Endothelial cell of umbilical vein (primary cell): ENCODE data around the gene CCDC136. TPM values are rescaled to one million over a fixed set of nuclear protein-coding genes. Genes with fewer than 3 reads are reported as not detected.

Experiments
- BruUV-seq: library from RNA; stranded (reverse); fragments of 400-500 nt; replicated peaks from 2 replicates; lab custom pipeline; 2021; lab: Mats Ljungman, UMichigan
- CTCF ChIA-PET: fragments of 300-600, 350-600 bp; sonication (Branson Sonifier 250); formaldehyde crosslinking; loops from one replicate; lab custom pipeline; 2021; ENCODE audit warnings: antibody characterized with exemption, inconsistent platforms; lab: Charles Lee
- POLR2A ChIA-PET: fragments of 300-600, 350-600 bp; sonication (Branson Sonifier 250); formaldehyde crosslinking; loops from one replicate; lab custom pipeline; 2021; ENCODE audit warnings: antibody characterized with exemption, inconsistent platforms; lab: Charles Lee
- DNase-seq: peaks from one replicate; pipeline ENCODE4 v3.0.0-alpha.2; 2011; ENCODE audit warnings: low read depth, low spot score
- FAIRE-seq: peaks from 2 replicates; lab custom pipeline; 2011; peaks lifted over from hg19 to GRCh38; lab: Jason Lieb, UNC
- H2AFZ ChIP-seq: 2 replicates; pipeline ENCODE4 v1.6.0; 2012; ENCODE audit warnings: low read depth, low read length, control low read depth, inconsistent platforms
- H3K27ac ChIP-seq: 2 replicates; pipeline ENCODE4 v1.5.1; 2011; ENCODE audit warnings: low read depth, mild to moderate bottlenecking, control low read depth, low read length, moderate library complexity; ENCODE audit not compliant: insufficient read depth
- H3K27me3 ChIP-seq, 2 experiments: 2 replicates each; pipeline versions ENCODE4 v1.6.0 to v1.6.1; 2011; ENCODE audit warnings: low read length in 2 of 2, mixed read lengths in 1 of 2; ENCODE audit not compliant: control insufficient read depth in 2 of 2, insufficient read depth in 2 of 2
- H3K36me3 ChIP-seq, 2 experiments: 2 replicates in 1 of 2; 3 replicates in 1 of 2; pipeline ENCODE4 v1.5.1; 2011; ENCODE audit warnings: low read length in 2 of 2, mild to moderate bottlenecking in 1 of 2, moderate library complexity in 1 of 2; ENCODE audit not compliant: control insufficient read depth in 2 of 2, insufficient read depth in 2 of 2; ENCODE audit errors: extremely low read depth in 1 of 2
- H3K4me1 ChIP-seq: 3 replicates; pipeline ENCODE4 v1.5.1; 2011; ENCODE audit warnings: mild to moderate bottlenecking, low read length; ENCODE audit not compliant: control insufficient read depth, insufficient read depth; ENCODE audit errors: extremely low read depth
- H3K4me2 ChIP-seq: 2 replicates; pipeline ENCODE4 v1.6.1; 2011; ENCODE audit warnings: low read length, control low read depth, mixed read lengths; ENCODE audit not compliant: insufficient read depth
- H3K4me3 ChIP-seq, 3 experiments: fragments of 200-600 bp in 1 of 3; sonication (generic), shearing (Covaris generic) in 1 of 3; replicated peaks in 1 of 3; 2 replicates each; pipeline ENCODE4 v1.5.1; 2011 to 2016; ENCODE audit warnings: control low read depth in 3 of 3, low read length in 3 of 3, mild to moderate bottlenecking in 2 of 3, inconsistent platforms in 1 of 3, low read depth in 1 of 3, moderate library complexity in 1 of 3; ENCODE audit not compliant: insufficient read depth in 1 of 3
- H3K79me2 ChIP-seq: 2 replicates; pipeline ENCODE4 v1.6.0; 2012; ENCODE audit warnings: low read length, inconsistent platforms; ENCODE audit not compliant: control insufficient read depth, insufficient read depth
- H3K9ac ChIP-seq: replicated peaks from 2 replicates; pipeline ENCODE3; 2011; ENCODE audit warnings: low read length, control low read depth; ENCODE audit not compliant: insufficient read depth; ENCODE audit errors: extremely low read depth
- H3K9me1 ChIP-seq: replicated peaks from 3 replicates; pipeline ENCODE4 v1.6.0; 2011; ENCODE audit warnings: mild to moderate bottlenecking, low read length; ENCODE audit not compliant: control insufficient read depth, insufficient read depth; ENCODE audit errors: extremely low read depth
- H3K9me3 ChIP-seq: replicated peaks from 2 replicates; pipeline ENCODE4 v1.5.1; 2012; ENCODE audit warnings: low read length, inconsistent platforms; ENCODE audit not compliant: control insufficient read depth, insufficient read depth
- H4K20me1 ChIP-seq: replicated peaks from 2 replicates; pipeline ENCODE3; 2011; ENCODE audit warnings: mild to moderate bottlenecking, low read length; ENCODE audit not compliant: control insufficient read depth, insufficient read depth; ENCODE audit errors: extremely low read depth
- EZH2 ChIP-seq: IDR thresholded peaks from 2 replicates; pipeline ENCODE4 v1.6.1; 2012; ENCODE audit warnings: borderline replicate concordance, low read depth, mild to moderate bottlenecking, moderate library complexity, low read length, inconsistent platforms; ENCODE audit not compliant: severe bottlenecking
- FOS ChIP-seq: IDR thresholded peaks from 2 replicates; pipeline ENCODE4 v1.6.1; 2011; ENCODE audit warnings: mild to moderate bottlenecking, low read length, moderate library complexity, borderline replicate concordance; ENCODE audit not compliant: insufficient read depth
- GATA2 ChIP-seq: IDR thresholded peaks from 2 replicates; pipeline ENCODE4 v1.7.0; 2011; ENCODE audit warnings: low read depth, mild to moderate bottlenecking, moderate library complexity, mixed read lengths, low read length; ENCODE audit not compliant: insufficient read length, insufficient read depth
- JUN ChIP-seq: IDR thresholded peaks from 2 replicates; pipeline ENCODE4 v1.6.1; 2011; ENCODE audit warnings: borderline replicate concordance, low read depth; ENCODE audit not compliant: insufficient read length, insufficient read depth
- MYC ChIP-seq: IDR thresholded peaks from one replicate; pipeline ENCODE4 v1.6.1; 2011; ENCODE audit warnings: mild to moderate bottlenecking, low read depth, low read length
- POLR2A ChIP-seq: IDR thresholded peaks from 2 replicates; pipeline ENCODE4 v1.6.1; 2012; ENCODE audit warnings: low read depth, mild to moderate bottlenecking, control low read depth, low read length
- POLR2AphosphoS5 ChIP-seq: IDR thresholded peaks from 2 replicates; pipeline ENCODE4 v1.6.1; 2012; ENCODE audit warnings: low read depth, mild to moderate bottlenecking, control low read depth, low read length, moderate library complexity; ENCODE audit not compliant: insufficient read depth
- dilution Hi-C: fragments of 300-500 bp; cut with MboI; formaldehyde crosslinking; loops from one replicate; pipeline ENCODE4 v1.15.0; 2019; ENCODE audit warnings: low sequenced_read_pairs; ENCODE audit not compliant: extremely low pct_ligation_motif_present
- intact Hi-C: fragments of 100-400 bp; cut with micrococcal nuclease; formaldehyde crosslinking; loops from one replicate; pipeline ENCODE4 v1.10.0; 2022
- polyA plus RNA-seq, 4 experiments: library from polyadenylated mRNA; depleted of rRNA in 3 of 4; stranded (reverse) in 3 of 4; unstranded in 1 of 4; fragments of >200 nt; gene quantifications; 2 replicates each; pipeline versions ENCODE4 v1.2.1 to v1.2.3, GENCODE V29; 2011 to 2012; ENCODE audit warnings: missing spikeins in 1 of 4
- total RNA-seq: library from RNA; stranded (reverse); gene quantifications from 2 replicates; pipeline ENCODE4 v1.2.3, GENCODE V29; 2021
- TF ChIP-seq, protein P1 (sequence below), 2 donors: IDR thresholded peaks; 1 replicate in 1 of 2; 2 replicates in 1 of 2; pipeline ENCODE4 v1.5.1; 2011; ENCODE audit warnings: low read length in 2 of 2, mild to moderate bottlenecking in 2 of 2, moderate library complexity in 2 of 2, control low read depth in 1 of 2, inconsistent platforms in 1 of 2, low read depth in 1 of 2; ENCODE audit not compliant: insufficient read depth in 1 of 2; ENCODE audit errors: extremely low read depth in 1 of 2
- TF ChIP-seq, protein P2 (sequence below): IDR thresholded peaks from 2 replicates; pipeline ENCODE4 v1.6.1; 2011; ENCODE audit not compliant: insufficient read depth, insufficient read length

The CCDC136 gene
- total and polyA plus RNA-seq, 2 donors (not counting 3 experiments of a cell fraction or from before 2014, with no cell fraction given) = 1.8 to 3.3 TPM

DNA sequence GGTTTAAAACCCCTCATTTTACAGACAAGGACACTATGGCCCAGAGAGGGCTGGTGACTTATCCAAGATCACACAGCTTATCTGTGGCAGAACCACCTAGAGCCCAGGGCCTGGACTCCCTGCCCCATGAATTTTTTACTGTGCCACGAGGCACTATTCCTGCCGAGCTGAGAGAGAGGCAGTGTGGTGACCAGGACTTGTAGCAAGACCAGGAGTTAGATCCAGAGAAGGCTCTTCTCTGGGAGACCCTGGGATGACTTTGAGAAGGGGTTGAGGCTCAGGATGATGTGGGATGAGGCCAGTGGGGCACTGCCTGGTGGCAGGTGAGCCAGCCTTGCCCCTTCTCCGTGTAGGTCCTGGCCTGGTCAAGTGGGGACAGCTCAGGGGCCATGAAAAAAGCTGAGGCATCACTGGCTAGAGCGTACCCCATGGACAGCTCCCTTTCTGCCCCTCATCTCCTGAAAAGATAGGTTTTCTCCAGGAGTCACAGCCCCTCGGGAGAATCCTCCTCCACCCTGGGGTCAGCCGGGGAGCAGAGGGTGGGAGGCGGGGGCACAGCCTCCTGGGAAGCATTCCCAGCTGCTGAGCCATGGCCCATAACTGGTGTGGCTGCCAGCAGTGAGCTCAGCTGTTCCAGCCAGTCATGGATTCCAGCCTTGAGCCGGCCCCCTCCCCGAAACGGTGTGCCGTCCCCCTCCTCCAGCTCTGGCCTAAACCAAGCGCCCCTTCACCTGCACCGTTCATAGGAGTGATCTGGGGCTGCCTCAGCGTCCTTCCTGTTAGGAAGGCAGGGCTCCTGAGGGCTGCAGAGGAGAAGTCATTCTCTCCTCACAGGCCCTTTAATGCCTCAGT is 44.2 kb downstream of the CCDC136 start:
- H3K9ac ChIP-seq = no peak overlapping the region
- TF ChIP-seq JUN = no peak
- no peak for TF ChIP-seq FOS
- no peak for TF ChIP-seq EZH2
- TF ChIP-seq, protein P1, sequence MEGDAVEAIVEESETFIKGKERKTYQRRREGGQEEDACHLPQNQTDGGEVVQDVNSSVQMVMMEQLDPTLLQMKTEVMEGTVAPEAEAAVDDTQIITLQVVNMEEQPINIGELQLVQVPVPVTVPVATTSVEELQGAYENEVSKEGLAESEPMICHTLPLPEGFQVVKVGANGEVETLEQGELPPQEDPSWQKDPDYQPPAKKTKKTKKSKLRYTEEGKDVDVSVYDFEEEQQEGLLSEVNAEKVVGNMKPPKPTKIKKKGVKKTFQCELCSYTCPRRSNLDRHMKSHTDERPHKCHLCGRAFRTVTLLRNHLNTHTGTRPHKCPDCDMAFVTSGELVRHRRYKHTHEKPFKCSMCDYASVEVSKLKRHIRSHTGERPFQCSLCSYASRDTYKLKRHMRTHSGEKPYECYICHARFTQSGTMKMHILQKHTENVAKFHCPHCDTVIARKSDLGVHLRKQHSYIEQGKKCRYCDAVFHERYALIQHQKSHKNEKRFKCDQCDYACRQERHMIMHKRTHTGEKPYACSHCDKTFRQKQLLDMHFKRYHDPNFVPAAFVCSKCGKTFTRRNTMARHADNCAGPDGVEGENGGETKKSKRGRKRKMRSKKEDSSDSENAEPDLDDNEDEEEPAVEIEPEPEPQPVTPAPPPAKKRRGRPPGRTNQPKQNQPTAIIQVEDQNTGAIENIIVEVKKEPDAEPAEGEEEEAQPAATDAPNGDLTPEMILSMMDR (IDR thresholded peaks at IDR 0.05; ENCODE audit: extremely low read depth in 1 of 2, insufficient read depth in 1 of 2, low read depth in 1 of 2, low read length in 2 of 2) = no peak
- no peak for TF ChIP-seq POLR2A
- TF ChIP-seq MYC = no peak
- TF ChIP-seq, protein P2, sequence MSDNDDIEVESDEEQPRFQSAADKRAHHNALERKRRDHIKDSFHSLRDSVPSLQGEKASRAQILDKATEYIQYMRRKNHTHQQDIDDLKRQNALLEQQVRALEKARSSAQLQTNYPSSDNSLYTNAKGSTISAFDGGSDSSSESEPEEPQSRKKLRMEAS = no peak
- no peak for TF ChIP-seq GATA2
- no peak for TF ChIP-seq POLR2AphosphoS5
- no peak overlapping the region for H3K4me2 ChIP-seq
- ChIA-PET CTCF (no interaction called here), POLR2A (no interaction called here)
- no peaks in the 10 kb centered on the region for H4K20me1 ChIP-seq
- DNase-seq (no peak), FAIRE-seq (no peak)
- H3K9me1 ChIP-seq = no peaks in the 10 kb centered on the region
- H2AFZ ChIP-seq = no peak overlapping the region
- H3K27me3 ChIP-seq = no peaks in the 10 kb centered on the region
- peaks cover 7 to 50% of the 10 kb centered on the region in 2 experiments for H3K36me3 ChIP-seq
- BruUV-seq = no TSS peak
- dilution Hi-C loops = no loop called here
- H3K27ac ChIP-seq = no peak overlapping the region
- intact Hi-C loops = no loop called here
- H3K4me1 ChIP-seq = peaks cover 26% of the 10 kb centered on the region
- peaks cover 22% of the 10 kb centered on the region for H3K79me2 ChIP-seq
- H3K4me3 ChIP-seq = no peak overlapping the region
- no peaks in the 10 kb centered on the region for H3K9me3 ChIP-seq
